Forelimb muscle (tissue), 1 donor: ENCODE measurements around the gene EGFL8. TPM values are rescaled to one million over a fixed set of nuclear protein-coding genes. Genes with fewer than 3 reads are reported as not detected.

Source experiments
- DNase-seq: peaks from one replicate; pipeline ENCODE4 v3.0.0-alpha.2; 2013; ENCODE audit warnings: low read depth
- polyA plus RNA-seq: library from polyadenylated mRNA; unstranded; fragments of 120-200 nt; gene quantifications from one replicate; pipeline ENCODE4 v1.2.1, GENCODE V29; 2013; ENCODE audit not compliant: insufficient read length

EGFL8 gene
- polyA plus RNA-seq, 1 donor = 25.9 TPM

GRCh38 chr6:32146687-32147086, 17.7 kb upstream of the EGFL8 start:
- no peak for DNase-seq

- DNase-seq = no peak
Observed at GRCh38 chr6:32147401-32148132, 16.8 kb upstream of the EGFL8 start.

GRCh38 chr6:32148289-32149091, 15.9 kb upstream of the EGFL8 start:
- no peak for DNase-seq

GRCh38 chr6:32149092-32149755, 15.2 kb upstream of the EGFL8 start:
- DNase-seq = no peak

- DNase-seq = no peak
Observed at GRCh38 chr6:32149932-32150870, 14.2 kb upstream of the EGFL8 start.

- no peak for DNase-seq
Observed at GRCh38 chr6:32151181-32151862, 13.1 kb upstream of the EGFL8 start.

GRCh38 chr6:32151863-32152768, 12.3 kb upstream of the EGFL8 start, which contains the start of gene PRRT1:
Gene PRRT1, minus strand, starts transcription at chr6:32151939. Its CDS starts 112 bp downstream, at chr6:32151827.
- no peak for DNase-seq

- DNase-seq = no peak
Observed at GRCh38 chr6:32152769-32153563, 11.4 kb upstream of the EGFL8 start.

GRCh38 chr6:32153564-32154513, 10.6 kb upstream of the EGFL8 start, which contains the start of gene PPT2:
Gene PPT2, plus strand, starts transcription at chr6:32154141. Its CDS starts 454 bp downstream, at chr6:32154595.
- peak; percentile 89 for DNase-seq

GRCh38 chr6:32154514-32155161, 9.8 kb upstream of the EGFL8 start:
- no peak for DNase-seq

GRCh38 chr6:32156891-32157290, 7.5 kb upstream of the EGFL8 start:
- no peak for DNase-seq

GRCh38 chr6:32158052-32158451, 6.3 kb upstream of the EGFL8 start:
- DNase-seq = no peak

GRCh38 chr6:32163559-32164258, 686 bp upstream of the EGFL8 start:
- DNase-seq = no peak

- DNase-seq = no peak
Observed at GRCh38 chr6:32166411-32167061, 2.1 kb downstream of the EGFL8 start.

GRCh38 chr6:32167154-32167760, 2.9 kb downstream of the EGFL8 start:
- no peak for DNase-seq
